ENCODE results near the gene SLC10A6.

SLC10A6 gene

DNA sequence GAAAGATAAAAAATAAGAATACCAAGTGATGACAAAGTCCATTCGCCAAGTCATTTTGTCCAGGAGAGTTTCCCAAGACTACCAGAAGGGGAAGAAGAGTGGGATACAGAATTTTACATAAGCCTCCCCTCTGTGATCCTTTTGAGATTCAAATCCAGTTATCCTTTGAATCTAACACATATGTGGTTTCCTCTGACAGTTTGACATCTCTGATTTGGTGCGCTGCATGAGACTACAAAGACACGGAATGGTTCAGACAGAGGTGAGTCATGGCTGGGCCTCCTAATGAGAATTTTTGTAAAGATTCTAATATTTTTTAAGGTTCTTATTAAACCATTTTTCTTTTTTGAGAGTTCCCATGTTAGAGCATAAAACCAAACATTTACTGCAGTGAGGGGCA, 38.3 kb downstream of the SLC10A6 start:
- H3F3A ChIP-seq (ENCODE audit: insufficient read depth): no peaks in the 10 kb centered on the region
- TF ChIP-seq EZH2phosphoT487 (conservative IDR thresholded peaks at IDR 0.05; ENCODE audit: low read length): no peak
- TF ChIP-seq, protein P1, sequence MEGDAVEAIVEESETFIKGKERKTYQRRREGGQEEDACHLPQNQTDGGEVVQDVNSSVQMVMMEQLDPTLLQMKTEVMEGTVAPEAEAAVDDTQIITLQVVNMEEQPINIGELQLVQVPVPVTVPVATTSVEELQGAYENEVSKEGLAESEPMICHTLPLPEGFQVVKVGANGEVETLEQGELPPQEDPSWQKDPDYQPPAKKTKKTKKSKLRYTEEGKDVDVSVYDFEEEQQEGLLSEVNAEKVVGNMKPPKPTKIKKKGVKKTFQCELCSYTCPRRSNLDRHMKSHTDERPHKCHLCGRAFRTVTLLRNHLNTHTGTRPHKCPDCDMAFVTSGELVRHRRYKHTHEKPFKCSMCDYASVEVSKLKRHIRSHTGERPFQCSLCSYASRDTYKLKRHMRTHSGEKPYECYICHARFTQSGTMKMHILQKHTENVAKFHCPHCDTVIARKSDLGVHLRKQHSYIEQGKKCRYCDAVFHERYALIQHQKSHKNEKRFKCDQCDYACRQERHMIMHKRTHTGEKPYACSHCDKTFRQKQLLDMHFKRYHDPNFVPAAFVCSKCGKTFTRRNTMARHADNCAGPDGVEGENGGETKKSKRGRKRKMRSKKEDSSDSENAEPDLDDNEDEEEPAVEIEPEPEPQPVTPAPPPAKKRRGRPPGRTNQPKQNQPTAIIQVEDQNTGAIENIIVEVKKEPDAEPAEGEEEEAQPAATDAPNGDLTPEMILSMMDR (IDR thresholded peaks at IDR 0.05; ENCODE audit: insufficient read depth, low read length, poor library complexity, severe bottlenecking): no peak
- H3K27me3 ChIP-seq (ENCODE audit: low read length): no peaks in the 10 kb centered on the region
- H3K79me2 ChIP-seq (ENCODE audit: insufficient read depth, low read length): no peaks in the 10 kb centered on the region
- no peak overlapping the region for H2AFZ ChIP-seq (ENCODE audit: low read depth, low read length, severe bottlenecking)
- H3K9me3 ChIP-seq (ENCODE audit: insufficient read depth, low read length): no peaks in the 10 kb centered on the region
- H4K20me1 ChIP-seq (ENCODE audit: low read depth, low read length): no peaks in the 10 kb centered on the region
- H3K36me3 ChIP-seq (ENCODE audit: low read length): no peaks in the 10 kb centered on the region
- H3K4me2 ChIP-seq (ENCODE audit: low read depth, low read length, poor library complexity, severe bottlenecking): no peak overlapping the region
- no peak overlapping the region for H3K27ac ChIP-seq (ENCODE audit: low read depth, low read length)
- H3K9me2 ChIP-seq (replicated peaks; ENCODE audit: insufficient read depth, low read length): no peaks in the 10 kb centered on the region
- H3K4me3 ChIP-seq (ENCODE audit: insufficient read depth, low read length, poor library complexity, severe bottlenecking): no peak overlapping the region
- H3K9ac ChIP-seq (ENCODE audit: low read length): no peak overlapping the region

DNA sequence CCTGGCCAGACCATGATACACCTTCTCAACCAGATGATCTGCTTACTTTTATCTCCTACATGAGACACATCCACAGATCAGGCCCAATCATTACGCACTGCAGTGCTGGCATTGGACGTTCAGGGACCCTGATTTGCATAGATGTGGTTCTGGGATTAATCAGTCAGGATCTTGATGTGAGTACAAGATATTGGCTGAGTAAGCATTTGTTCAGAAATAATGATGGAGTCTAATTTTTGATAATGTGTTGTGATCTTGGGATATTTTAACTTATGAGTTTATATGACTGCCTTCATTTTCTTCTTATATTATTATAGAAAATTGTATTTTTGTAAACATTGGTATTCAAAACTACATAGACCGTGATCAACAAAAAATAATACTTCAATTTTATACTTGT, 39.4 kb downstream of the SLC10A6 start:
- H2AFZ ChIP-seq (ENCODE audit: low read depth, low read length, severe bottlenecking): no peak overlapping the region
- no peaks in the 10 kb centered on the region for H3K36me3 ChIP-seq (ENCODE audit: low read length)
- H3K4me2 ChIP-seq (ENCODE audit: low read depth, low read length, poor library complexity, severe bottlenecking): no peak overlapping the region
- H3K4me3 ChIP-seq (ENCODE audit: insufficient read depth, low read length, poor library complexity, severe bottlenecking): no peak overlapping the region
- H3K9ac ChIP-seq (ENCODE audit: low read length): no peak overlapping the region
- no peaks in the 10 kb centered on the region for H4K20me1 ChIP-seq (ENCODE audit: low read depth, low read length)
- no peaks in the 10 kb centered on the region for H3K27me3 ChIP-seq (ENCODE audit: low read length)
- H3K27ac ChIP-seq (ENCODE audit: low read depth, low read length): no peak overlapping the region
- no peaks in the 10 kb centered on the region for H3K9me3 ChIP-seq (ENCODE audit: insufficient read depth, low read length)
- H3F3A ChIP-seq (ENCODE audit: insufficient read depth): no peaks in the 10 kb centered on the region
- no peaks in the 10 kb centered on the region for H3K79me2 ChIP-seq (ENCODE audit: insufficient read depth, low read length)
- no peaks in the 10 kb centered on the region for H3K9me2 ChIP-seq (replicated peaks; ENCODE audit: insufficient read depth, low read length)
- TF ChIP-seq, protein P1 (IDR thresholded peaks at IDR 0.05; ENCODE audit: insufficient read depth, low read length, poor library complexity, severe bottlenecking): no peak
- no peak for TF ChIP-seq EZH2phosphoT487 (conservative IDR thresholded peaks at IDR 0.05; ENCODE audit: low read length)

DNA sequence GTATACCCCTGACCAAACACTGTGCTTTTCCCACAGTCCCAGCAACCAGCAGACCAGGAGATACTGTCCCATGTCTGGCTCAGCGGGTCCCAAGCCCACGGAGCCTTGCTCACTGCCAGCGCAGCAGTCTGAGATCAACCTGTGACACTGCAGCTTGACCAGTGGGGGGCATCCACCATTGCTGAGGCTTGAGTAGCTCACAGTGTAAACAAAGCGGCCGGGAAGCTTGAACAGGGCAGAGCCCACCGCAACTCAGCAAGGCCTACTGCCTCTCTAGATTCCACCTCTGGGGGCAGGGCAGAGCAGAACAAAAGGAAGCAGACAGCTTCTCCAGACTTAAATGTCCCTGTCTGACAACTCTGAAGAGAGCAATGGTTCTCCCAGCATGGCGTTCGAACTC, 58.1 kb downstream of the SLC10A6 start:
- Histone ChIP-seq H3K36me3 (ENCODE audit: low read length) (no peaks in the 10 kb centered on the region), H3K9me3 (ENCODE audit: insufficient read depth, low read length) (no peaks in the 10 kb centered on the region), H3K4me2 (ENCODE audit: low read depth, low read length, poor library complexity, severe bottlenecking) (no peak overlapping the region), H3F3A (ENCODE audit: insufficient read depth) (no peaks in the 10 kb centered on the region), H3K9me2 (replicated peaks; ENCODE audit: insufficient read depth, low read length) (no peaks in the 10 kb centered on the region), H3K27me3 (ENCODE audit: low read length) (no peaks in the 10 kb centered on the region), H3K27ac (ENCODE audit: low read depth, low read length) (no peak overlapping the region), H2AFZ (ENCODE audit: low read depth, low read length, severe bottlenecking) (no peak overlapping the region), H3K79me2 (ENCODE audit: insufficient read depth, low read length) (no peaks in the 10 kb centered on the region), H3K4me3 (ENCODE audit: insufficient read depth, low read length, poor library complexity, severe bottlenecking) (no peak overlapping the region), H3K9ac (ENCODE audit: low read length) (no peak overlapping the region), H4K20me1 (ENCODE audit: low read depth, low read length) (no peaks in the 10 kb centered on the region)
- TF ChIP-seq, protein P1 (IDR thresholded peaks at IDR 0.05; ENCODE audit: insufficient read depth, low read length, poor library complexity, severe bottlenecking): no peak
- no peak for TF ChIP-seq EZH2phosphoT487 (conservative IDR thresholded peaks at IDR 0.05; ENCODE audit: low read length)
